K562 (cell line): ENCODE results near the gene SCAMP3. TPM values are rescaled to one million over a fixed set of nuclear protein-coding genes. Genes with fewer than 3 reads are reported as not detected.
A peak's percentile ranks its signal among the peaks of the same experiment; 100 is the strongest.

Source experiments
- BRCA1 ChIP-seq, 2 experiments: fragments of 450-650 bp in 1 of 2; sonication (generic) in 1 of 2; formaldehyde crosslinking in 1 of 2; IDR thresholded peaks; 2 replicates each; pipeline versions ENCODE4 v1.5.0 to v1.6.1; 2017 to 2020; ENCODE audit warnings: mild to moderate bottlenecking in 1 of 2, missing genetic modification reagents in 1 of 2
- DNMT1 ChIP-seq: fragments of 450-650 bp; IDR thresholded peaks from 2 replicates; pipeline ENCODE4 v1.6.1; 2016; ENCODE audit warnings: antibody characterized with exemption, mild to moderate bottlenecking
- ETV6 ChIP-seq, 3 experiments: fragments of 150-350 bp in 1 of 3; sonication (generic) in 1 of 3; formaldehyde crosslinking in 1 of 3; IDR thresholded peaks; 2 replicates each; pipeline versions ENCODE4 v1.6.1 to v1.8.0; 2014 to 2022; ENCODE audit warnings: borderline replicate concordance in 2 of 3, low read depth in 2 of 3, antibody characterized with exemption in 1 of 3, low read length in 1 of 3, mild to moderate bottlenecking in 1 of 3, missing genetic modification reagents in 1 of 3
- FOXP1 ChIP-seq: sonication (generic); formaldehyde crosslinking; IDR thresholded peaks from 2 replicates; pipeline ENCODE4 v1.8.0; 2022; ENCODE audit warnings: mild to moderate bottlenecking, missing genetic modification reagents
- GATAD2A ChIP-seq: fragments of 450-650 bp; IDR thresholded peaks from 2 replicates; pipeline ENCODE4 v1.6.1; 2017
- GTF2F1 ChIP-seq: IDR thresholded peaks from 2 replicates; pipeline ENCODE4 v1.6.1; 2011; ENCODE audit warnings: low read depth, low read length, improper control_type of control experiment
- HDAC3 ChIP-seq: fragments of 450-650 bp; IDR thresholded peaks from 2 replicates; pipeline ENCODE4 v1.6.1; 2018; ENCODE audit warnings: borderline replicate concordance, mild to moderate bottlenecking, moderate library complexity; ENCODE audit not compliant: partially characterized antibody
- NFYB ChIP-seq: IDR thresholded peaks from 2 replicates; pipeline ENCODE4 v1.6.1; 2011; ENCODE audit warnings: mild to moderate bottlenecking, moderate library complexity; ENCODE audit not compliant: insufficient read length; ENCODE audit errors: extremely low read depth
- RBM14 ChIP-seq: fragments of 200-400 bp; formaldehyde crosslinking; IDR thresholded peaks from 2 replicates; pipeline ENCODE4 v1.6.1; 2018; ENCODE audit warnings: low read depth, mild to moderate bottlenecking, low read length, moderate library complexity, borderline replicate concordance; ENCODE audit not compliant: insufficient read depth
- RCOR1 ChIP-seq, 2 experiments: IDR thresholded peaks; 2 replicates each; pipeline ENCODE4 v1.6.1; 2012; ENCODE audit warnings: low read depth in 2 of 2, low read length in 2 of 2, borderline replicate concordance in 1 of 2, improper control_type of control experiment in 1 of 2
- SMARCE1 ChIP-seq: fragments of 450-650 bp; IDR thresholded peaks from 2 replicates; pipeline ENCODE4 v1.7.1; 2016; ENCODE audit warnings: mild to moderate bottlenecking
- SRSF1 ChIP-seq: fragments of 200-400 bp; formaldehyde crosslinking; IDR thresholded peaks from 2 replicates; pipeline ENCODE4 v1.6.1; 2017; ENCODE audit warnings: mild to moderate bottlenecking, low read depth, low read length, moderate library complexity
- TAF1 ChIP-seq: IDR thresholded peaks from 2 replicates; pipeline ENCODE4 v1.6.1; 2011; ENCODE audit warnings: mild to moderate bottlenecking, low read length, moderate library complexity; ENCODE audit not compliant: insufficient read depth, control insufficient read depth, severe bottlenecking; ENCODE audit errors: extremely low read depth
- TGIF2 ChIP-seq: sonication (generic); formaldehyde crosslinking; IDR thresholded peaks from 2 replicates; pipeline ENCODE4 v1.8.1; 2022; ENCODE audit warnings: mild to moderate bottlenecking, missing genetic modification reagents, moderate library complexity
- USF1 ChIP-seq: sonication (generic); formaldehyde crosslinking; IDR thresholded peaks from 2 replicates; pipeline ENCODE4 v1.9.0; 2022; ENCODE audit warnings: mild to moderate bottlenecking, missing genetic modification reagents
- ZC3H4 ChIP-seq: sonication (generic); formaldehyde crosslinking; IDR thresholded peaks from 2 replicates; pipeline ENCODE4 v1.9.0; 2021; ENCODE audit warnings: missing genetic modification reagents, borderline replicate concordance
- ZNF121 ChIP-seq: sonication (generic); formaldehyde crosslinking; conservative IDR thresholded peaks from 2 replicates; pipeline ENCODE4 v1.8.0; 2022; ENCODE audit warnings: missing genetic modification reagents
- ZNF407 ChIP-seq: fragments of 450-650 bp; IDR thresholded peaks from 2 replicates; pipeline ENCODE4 v1.6.1; 2016; ENCODE audit warnings: low read depth
- ZNF584 ChIP-seq: fragments of 200-800 bp; sonication (Bioruptor generic); IDR thresholded peaks from 2 replicates; pipeline ENCODE4 v1.6.1; 2016; ENCODE audit warnings: low read depth, mild to moderate bottlenecking, missing genetic modification characterization, missing compliant biosample characterization
- polyA plus RNA-seq, 8 experiments: library from polyadenylated mRNA; depleted of rRNA in 4 of 8; stranded (reverse) in 5 of 8; unstranded in 3 of 8; fragments of >200 nt; fragmentation: Nextera tagmentation in 2 of 8; fragmentation: Illumina TruSeq in 1 of 8; extraction: Ambion mirVana in 2 of 8; extraction: Trizol in 1 of 8; gene quantifications; 2 replicates each; pipeline versions ENCODE4 v1.2.1 to v1.2.3, GENCODE V29; 2011 to 2014; ENCODE audit warnings: inconsistent platforms in 1 of 8, missing spikeins in 1 of 8
- total RNA-seq, 7 experiments: library from RNA; depleted of rRNA in 6 of 7; stranded (reverse); fragments of >200 nt in 6 of 7; fragmentation: Illumina TruSeq in 2 of 7; extraction: Trizol in 2 of 7; gene quantifications; 2 replicates each; pipeline versions ENCODE4 v1.2.1 to v1.2.3, GENCODE V29; 2011 to 2021; ENCODE audit warnings: low replicate concordance in 1 of 7

The SCAMP3 gene
- total and polyA plus RNA-seq, 9 of the 15 experiments (the other 6 are each of a cell fraction or from before 2014, with no cell fraction given): 14.2 to 131 (median 86.1) TPM

- no peak for TF ChIP-seq ZNF407
- no peak for TF ChIP-seq TAF1
- TF ChIP-seq TGIF2 (CRISPR knock-in tag): no peak
- TF ChIP-seq DNMT1: no peak
- TF ChIP-seq BRCA1 (IDR thresholded peaks at IDR 0.05): no peak
- no peak for TF ChIP-seq BRCA1 (CRISPR knock-in tag; IDR thresholded peaks at IDR 0.05)
- no peak for TF ChIP-seq ZC3H4 (CRISPR knock-in tag)
- TF ChIP-seq RBM14: no peak
- TF ChIP-seq ETV6 (IDR thresholded peaks at IDR 0.05; ENCODE audit: borderline replicate concordance in 1 of 2, low read depth in 2 of 2, low read length in 1 of 2): no peak
- TF ChIP-seq ETV6 (CRISPR knock-in tag; IDR thresholded peaks at IDR 0.05; ENCODE audit: borderline replicate concordance): no peak
- TF ChIP-seq NFYB: no peak
- peak; percentile 78; the same call in 1 of the 2 replicates for TF ChIP-seq GATAD2A
- no peak for TF ChIP-seq HDAC3
- TF ChIP-seq SRSF1: no peak
- peak; percentile 14; the same call in 1 of the 2 replicates for TF ChIP-seq SMARCE1
- TF ChIP-seq RCOR1 (IDR thresholded peaks at IDR 0.05; ENCODE audit: borderline replicate concordance in 1 of 2, low read depth in 2 of 2, low read length in 2 of 2): peak; percentile 12 to 49; a peak in 2 of 4 replicates
- TF ChIP-seq USF1 (CRISPR knock-in tag): no peak
- no peak for TF ChIP-seq ZNF121
- TF ChIP-seq GTF2F1: no peak
- no peak for TF ChIP-seq FOXP1
- no peak for TF ChIP-seq ZNF584
These were observed 35.8 kb downstream of the SCAMP3 start (continued) for GRCh38 chr1:155226188-155226909.
